Measurements from ENCODE around the gene DLG1. TPM values are rescaled to one million over a fixed set of nuclear protein-coding genes. Genes with fewer than 3 reads are reported as not detected.
A peak's percentile ranks its signal among the peaks of the same experiment; 100 is the strongest.

The DLG1 gene
- total and polyA plus RNA-seq, 7 donors = 16.1 to 57.6 (median 51.3) TPM

GRCh38 chr3:197168606-197169005 lies 129.8 kb downstream of the DLG1 start:
- H3K9me3 ChIP-seq = no peaks in the 10 kb centered on the region
- no peak for ATAC-seq
- 58 to 64% (median 63%) methylated on average over 2 of the region's 2 CpGs for WGBS, 3 donors
- no peak for TF ChIP-seq CTCF (IDR thresholded peaks at IDR 0.05)
- H3K27ac ChIP-seq = no peak overlapping the region
- H3K27me3 ChIP-seq (ENCODE audit: insufficient read depth in 3 of 3, low read length in 2 of 3) = no peaks in the 10 kb centered on the region
- intact Hi-C loops (cut with DNase I) = no loop called here
- DNase-seq = no peak
- no peaks in the 10 kb centered on the region for H3K4me1 ChIP-seq
- no peaks in the 10 kb centered on the region for H3K36me3 ChIP-seq (ENCODE audit: insufficient read depth in 1 of 2, low read depth in 1 of 2)
- no peak overlapping the region for H3K4me3 ChIP-seq

- DNase-seq (no peak), ATAC-seq (no peak)
- intact Hi-C loops (cut with DNase I) = no loop called here
- Histone ChIP-seq H3K36me3 (ENCODE audit: insufficient read depth in 1 of 2, low read depth in 1 of 2) (no peaks in the 10 kb centered on the region), H3K9me3 (no peaks in the 10 kb centered on the region), H3K4me3 (no peak overlapping the region), H3K4me1 (no peaks in the 10 kb centered on the region), H3K27me3 (ENCODE audit: insufficient read depth in 3 of 3, low read length in 2 of 3) (no peaks in the 10 kb centered on the region), H3K27ac (no peak overlapping the region)
- no peak for TF ChIP-seq CTCF (IDR thresholded peaks at IDR 0.05)
- 80 to 84% (median 83%) methylated on average over 4 of the region's 4 CpGs for WGBS, 3 donors
These were observed 130.3 kb downstream of the DLG1 start for GRCh38 chr3:197168063-197168462.

GRCh38 chr3:197167549-197167948 lies 130.9 kb downstream of the DLG1 start:
- intact Hi-C loops (cut with DNase I) = no loop called here
- ATAC-seq = no peak

GRCh38 chr3:197165890-197166289 lies 132.5 kb downstream of the DLG1 start:
- ATAC-seq (peak in 2 of 4 donors; percentile 37 to 80), DNase-seq (no peak)
- peaks cover 3% of the 10 kb centered on the region for H3K4me1 ChIP-seq
- TF ChIP-seq CTCF (IDR thresholded peaks at IDR 0.05) = no peak
- no peak overlapping the region for H3K27ac ChIP-seq
- 89 to 93% (median 92%) methylated on average over 6 of the region's 6 CpGs for WGBS, 3 donors
- H3K27me3 ChIP-seq (ENCODE audit: insufficient read depth in 3 of 3, low read length in 2 of 3) = no peaks in the 10 kb centered on the region
- H3K4me3 ChIP-seq = no peak overlapping the region
- intact Hi-C loops (cut with DNase I) = no loop called here
- no peaks in the 10 kb centered on the region for H3K36me3 ChIP-seq (ENCODE audit: insufficient read depth in 1 of 2, low read depth in 1 of 2)
- no peaks in the 10 kb centered on the region for H3K9me3 ChIP-seq

More at GRCh38 chr3:197167549-197167948, 130.9 kb downstream of the DLG1 start:
- Histone ChIP-seq H3K4me1 (peaks cover 3% of the 10 kb centered on the region), H3K27me3 (ENCODE audit: insufficient read depth in 3 of 3, low read length in 2 of 3) (no peaks in the 10 kb centered on the region), H3K4me3 (no peak overlapping the region), H3K36me3 (ENCODE audit: insufficient read depth in 1 of 2, low read depth in 1 of 2) (no peaks in the 10 kb centered on the region), H3K27ac (no peak overlapping the region), H3K9me3 (no peaks in the 10 kb centered on the region)
- no peak for DNase-seq
- no peak for TF ChIP-seq CTCF (IDR thresholded peaks at IDR 0.05)
- 83 to 91% (median 91%) methylated on average over 2 of the region's 2 CpGs for WGBS, 3 donors

- DNase-seq (no peak), ATAC-seq (no peak)
- Histone ChIP-seq H3K9me3 (peaks cover 20% of the 10 kb centered on the region), H3K4me1 (peaks cover 9% of the 10 kb centered on the region), H3K4me3 (no peak overlapping the region), H3K27ac (no peak overlapping the region), H3K27me3 (ENCODE audit: insufficient read depth in 3 of 3, low read length in 2 of 3) (no peaks in the 10 kb centered on the region), H3K36me3 (ENCODE audit: insufficient read depth in 1 of 2, low read depth in 1 of 2) (no peaks in the 10 kb centered on the region)
- intact Hi-C loops (cut with DNase I) = loop anchor here in 1 of 2 donors (5.0 kb wide), 1 partner anchor 33 kb away; no protein-coding TSS in a partner anchor
- TF ChIP-seq CTCF (IDR thresholded peaks at IDR 0.05) = no peak
- WGBS, 3 donors = 93 to 100% (median 98%) methylated on average over 1 of the region's 1 CpG
These were observed 143.4 kb downstream of the DLG1 start for GRCh38 chr3:197155046-197155445.

All from psoas muscle (tissue), 8 donors.